ENCODE data around the gene KIF13A. TPM values are rescaled to one million over a fixed set of nuclear protein-coding genes. Genes with fewer than 3 reads are reported as not detected.

The KIF13A gene
- total RNA-seq, 3 donors from 2014 or later, result 40.0 to 60.4 (median 49.6) TPM

- intact Hi-C loops (cut with DNase I; ENCODE audit: low total_unique reads), result no loop called here
- H3K4me1 ChIP-seq, result no peaks in the 10 kb centered on the region
- no peaks in the 10 kb centered on the region for H3K27me3 ChIP-seq
Measured at GRCh38 chr6:17900011-17900410, 87.4 kb downstream of the KIF13A start.

GRCh38 chr6:17899491-17899890, 87.9 kb downstream of the KIF13A start:
- intact Hi-C loops (cut with DNase I; ENCODE audit: low total_unique reads), result no loop called here
- Histone ChIP-seq H3K27me3 (no peaks in the 10 kb centered on the region), H3K36me3 (no peaks in the 10 kb centered on the region), H3K4me3 (no peak overlapping the region), H3K9me3 (peaks cover 4 to 14% of the 10 kb centered on the region in 2 donors), H3K4me1 (no peaks in the 10 kb centered on the region), H3K27ac (no peak overlapping the region)
- DNase-seq (ENCODE audit: low spot score in 2 of 2), result no peak
- TF ChIP-seq POLR2A (IDR thresholded peaks at IDR 0.05), result no peak
- no peak for TF ChIP-seq POLR2AphosphoS5 (IDR thresholded peaks at IDR 0.05)
- TF ChIP-seq CTCF (IDR thresholded peaks at IDR 0.05), result no peak

More at GRCh38 chr6:17900011-17900410, 87.4 kb downstream of the KIF13A start:
- TF ChIP-seq POLR2A (IDR thresholded peaks at IDR 0.05) (no peak), POLR2AphosphoS5 (IDR thresholded peaks at IDR 0.05) (no peak), CTCF (IDR thresholded peaks at IDR 0.05) (no peak)
- Histone ChIP-seq H3K4me3 (no peak overlapping the region), H3K27ac (no peak overlapping the region), H3K9me3 (peaks cover 0 to 8% of the 10 kb centered on the region in 2 donors), H3K36me3 (no peaks in the 10 kb centered on the region)
- DNase-seq (ENCODE audit: low spot score in 2 of 2), result no peak

GRCh38 chr6:17897681-17898080, 89.8 kb downstream of the KIF13A start:
- DNase-seq (ENCODE audit: low spot score in 2 of 2), result no peak
- Histone ChIP-seq H3K4me1 (no peaks in the 10 kb centered on the region), H3K4me3 (no peak overlapping the region), H3K36me3 (no peaks in the 10 kb centered on the region), H3K27me3 (no peaks in the 10 kb centered on the region), H3K27ac (no peak overlapping the region), H3K9me3 (peaks cover 8 to 18% of the 10 kb centered on the region in 2 donors)
- TF ChIP-seq POLR2AphosphoS5 (IDR thresholded peaks at IDR 0.05) (no peak), CTCF (IDR thresholded peaks at IDR 0.05) (no peak), POLR2A (IDR thresholded peaks at IDR 0.05) (no peak)
- intact Hi-C loops (cut with DNase I; ENCODE audit: low total_unique reads), result no loop called here

GRCh38 chr6:17894905-17895304, 92.5 kb downstream of the KIF13A start:
- Histone ChIP-seq H3K9me3 (peaks cover 8 to 18% of the 10 kb centered on the region in 2 donors), H3K27ac (no peak overlapping the region), H3K27me3 (no peaks in the 10 kb centered on the region), H3K36me3 (no peaks in the 10 kb centered on the region), H3K4me3 (no peak overlapping the region), H3K4me1 (no peaks in the 10 kb centered on the region)
- intact Hi-C loops (cut with DNase I; ENCODE audit: low total_unique reads), result no loop called here
- no peak for TF ChIP-seq POLR2AphosphoS5 (IDR thresholded peaks at IDR 0.05)
- TF ChIP-seq POLR2A (IDR thresholded peaks at IDR 0.05), result no peak
- TF ChIP-seq CTCF (IDR thresholded peaks at IDR 0.05), result no peak
- no peak for DNase-seq (ENCODE audit: low spot score in 2 of 2)

GRCh38 chr6:17894191-17894590, 93.2 kb downstream of the KIF13A start:
- intact Hi-C loops (cut with DNase I; ENCODE audit: low total_unique reads), result no loop called here
- Histone ChIP-seq H3K36me3 (no peaks in the 10 kb centered on the region), H3K4me1 (no peaks in the 10 kb centered on the region), H3K4me3 (no peak overlapping the region), H3K27ac (no peak overlapping the region), H3K9me3 (peaks cover 8 to 18% of the 10 kb centered on the region in 2 donors), H3K27me3 (no peaks in the 10 kb centered on the region)
- no peak for TF ChIP-seq POLR2AphosphoS5 (IDR thresholded peaks at IDR 0.05)
- DNase-seq (ENCODE audit: low spot score in 2 of 2), result no peak

Measured in breast epithelium (tissue), 4 donors.